Smooth muscle cell (in vitro differentiated cells): ENCODE measurements around the gene CST7. TPM values are rescaled to one million over a fixed set of nuclear protein-coding genes. Genes with fewer than 3 reads are reported as not detected.

Source experiments
- DNase-seq: peaks from one replicate; lab custom pipeline; 2025; ENCODE audit not compliant: unreplicated experiment; lab: John Stamatoyannopoulos, UW
- H2AFZ ChIP-seq: fragments of 200-600 bp; sonication (generic); 2 replicates; pipeline ENCODE4 v1.6.0; 2016; ENCODE audit warnings: antibody characterized with exemption, low read depth, mild to moderate bottlenecking
- H3F3A ChIP-seq: fragments of 200-600 bp; sonication (generic); 2 replicates; pipeline ENCODE4 v1.6.0; 2017; ENCODE audit warnings: antibody characterized with exemption, low read depth
- H3K27ac ChIP-seq: fragments of 200-600 bp; sonication (generic); 2 replicates; pipeline ENCODE4 v1.5.1; 2016; ENCODE audit warnings: low read depth, mild to moderate bottlenecking
- H3K27me3 ChIP-seq: fragments of 200-600 bp; sonication (generic); 2 replicates; pipeline ENCODE4 v1.6.1; 2016; ENCODE audit warnings: low read depth, mild to moderate bottlenecking
- H3K36me3 ChIP-seq: fragments of 200-600 bp; sonication (generic); 2 replicates; pipeline ENCODE4 v1.5.1; 2016; ENCODE audit warnings: low read depth
- H3K4me1 ChIP-seq: fragments of 200-600 bp; sonication (generic); 2 replicates; pipeline ENCODE4 v1.5.1; 2016; ENCODE audit warnings: low read depth
- H3K4me2 ChIP-seq: fragments of 200-600 bp; sonication (generic); 2 replicates; pipeline ENCODE4 v1.6.0; 2016; ENCODE audit warnings: mild to moderate bottlenecking
- H3K4me3 ChIP-seq: fragments of 200-600 bp; sonication (generic); 2 replicates; pipeline ENCODE4 v1.5.1; 2016; ENCODE audit warnings: mild to moderate bottlenecking
- H3K79me2 ChIP-seq: fragments of 200-600 bp; sonication (generic); 2 replicates; pipeline ENCODE4 v1.6.0; 2016; ENCODE audit warnings: low read depth, mild to moderate bottlenecking
- H3K9ac ChIP-seq: fragments of 200-600 bp; sonication (generic); 2 replicates; pipeline ENCODE4 v1.6.0; 2016; ENCODE audit warnings: low read depth
- H3K9me3 ChIP-seq: fragments of 200-600 bp; sonication (generic); replicated peaks from 2 replicates; pipeline ENCODE4 v1.5.1; 2016; ENCODE audit warnings: low read depth
- H4K20me1 ChIP-seq: fragments of 200-600 bp; sonication (generic); 2 replicates; pipeline ENCODE4 v1.6.0; 2016; ENCODE audit warnings: low read depth
- WGBS: methylation state at CpG from one replicate; pipeline ENCODE4 v1.1.7; 2016; ENCODE audit warnings: low lambda C conversion rate; 5-methylcytosine and 5-hydroxymethylcytosine counted together
- polyA plus RNA-seq: library from polyadenylated mRNA; unstranded; fragments of >200 nt; fragmentation: Nextera tagmentation; extraction: Ambion mirVana; gene quantifications from 2 replicates; pipeline ENCODE4 v1.2.1, GENCODE V29; 2016
- total RNA-seq: library from RNA; depleted of rRNA; stranded (reverse); fragments of >200 nt; gene quantifications from 2 replicates; pipeline ENCODE4 v1.2.3, GENCODE V29; 2014
- TF ChIP-seq, protein P1 (sequence below): fragments of 200-600 bp; sonication (generic); IDR thresholded peaks from 2 replicates; pipeline ENCODE4 v1.5.1; 2017; ENCODE audit warnings: borderline replicate concordance, mild to moderate bottlenecking, antibody characterized with exemption; ENCODE audit not compliant: insufficient read depth, poor library complexity, severe bottlenecking

The CST7 gene
- total and polyA plus RNA-seq, 2 experiments from 2014 or later = 1.8 TPM; not detected in 1

DNA sequence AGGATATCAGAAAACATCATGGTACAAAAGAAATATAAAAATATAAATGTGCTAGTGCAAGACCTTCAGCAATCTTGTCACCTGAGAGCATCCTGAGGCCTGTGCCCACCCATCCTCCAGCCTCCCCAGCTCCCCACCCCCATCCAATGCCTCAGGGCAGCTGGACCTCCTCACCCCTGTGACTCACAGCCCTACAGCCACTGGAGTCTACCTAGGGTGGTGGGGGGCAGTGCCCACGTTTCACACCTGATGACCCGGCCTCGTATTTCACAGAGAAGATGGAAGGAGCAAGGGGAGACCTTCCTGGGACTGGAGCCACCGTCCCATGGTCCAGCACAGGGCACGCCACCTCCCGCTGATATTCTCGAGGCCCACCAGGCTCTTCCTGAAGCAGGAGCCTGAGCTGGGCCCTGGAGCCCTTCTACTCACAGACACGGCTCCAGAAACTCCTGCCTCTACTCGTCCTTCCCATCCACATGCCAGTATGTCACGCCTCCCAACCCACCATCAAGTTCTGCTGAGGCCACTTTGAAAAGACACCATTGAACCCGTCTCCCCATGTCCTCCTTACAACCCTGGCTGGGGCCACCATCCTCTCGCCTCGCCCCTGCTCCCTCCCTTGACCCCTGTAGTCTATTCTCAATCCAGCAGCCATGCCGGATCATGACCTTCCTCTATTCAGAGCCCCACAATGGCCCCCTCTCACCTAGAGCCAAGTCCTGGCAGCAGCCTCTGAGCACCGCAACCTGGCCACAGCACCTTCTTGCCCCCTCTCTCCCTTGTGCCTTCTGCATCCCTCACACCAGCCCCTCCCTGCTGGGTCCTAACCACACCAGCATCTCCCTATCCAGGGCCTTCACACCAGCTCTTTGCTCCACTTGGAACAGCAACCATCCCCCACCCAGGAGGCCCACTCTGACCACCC lies 30.2 kb downstream of the CST7 start:
- Histone ChIP-seq H3K4me2 (no peak overlapping the region), H3K4me3 (no peak overlapping the region), H4K20me1 (peaks cover 8% of the 10 kb centered on the region), H3K4me1 (no peaks in the 10 kb centered on the region), H3K9me3 (no peaks in the 10 kb centered on the region), H3K79me2 (peaks cover 10% of the 10 kb centered on the region), H3K36me3 (peaks cover 17% of the 10 kb centered on the region), H2AFZ (no peak overlapping the region), H3K27ac (no peak overlapping the region), H3K9ac (no peak overlapping the region), H3K27me3 (no peaks in the 10 kb centered on the region), H3F3A (no peaks in the 10 kb centered on the region)
- TF ChIP-seq, protein P1, sequence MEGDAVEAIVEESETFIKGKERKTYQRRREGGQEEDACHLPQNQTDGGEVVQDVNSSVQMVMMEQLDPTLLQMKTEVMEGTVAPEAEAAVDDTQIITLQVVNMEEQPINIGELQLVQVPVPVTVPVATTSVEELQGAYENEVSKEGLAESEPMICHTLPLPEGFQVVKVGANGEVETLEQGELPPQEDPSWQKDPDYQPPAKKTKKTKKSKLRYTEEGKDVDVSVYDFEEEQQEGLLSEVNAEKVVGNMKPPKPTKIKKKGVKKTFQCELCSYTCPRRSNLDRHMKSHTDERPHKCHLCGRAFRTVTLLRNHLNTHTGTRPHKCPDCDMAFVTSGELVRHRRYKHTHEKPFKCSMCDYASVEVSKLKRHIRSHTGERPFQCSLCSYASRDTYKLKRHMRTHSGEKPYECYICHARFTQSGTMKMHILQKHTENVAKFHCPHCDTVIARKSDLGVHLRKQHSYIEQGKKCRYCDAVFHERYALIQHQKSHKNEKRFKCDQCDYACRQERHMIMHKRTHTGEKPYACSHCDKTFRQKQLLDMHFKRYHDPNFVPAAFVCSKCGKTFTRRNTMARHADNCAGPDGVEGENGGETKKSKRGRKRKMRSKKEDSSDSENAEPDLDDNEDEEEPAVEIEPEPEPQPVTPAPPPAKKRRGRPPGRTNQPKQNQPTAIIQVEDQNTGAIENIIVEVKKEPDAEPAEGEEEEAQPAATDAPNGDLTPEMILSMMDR = no peak
- WGBS = 98% methylated on average over 15 of the region's 15 CpGs
- DNase-seq = no peak

DNA sequence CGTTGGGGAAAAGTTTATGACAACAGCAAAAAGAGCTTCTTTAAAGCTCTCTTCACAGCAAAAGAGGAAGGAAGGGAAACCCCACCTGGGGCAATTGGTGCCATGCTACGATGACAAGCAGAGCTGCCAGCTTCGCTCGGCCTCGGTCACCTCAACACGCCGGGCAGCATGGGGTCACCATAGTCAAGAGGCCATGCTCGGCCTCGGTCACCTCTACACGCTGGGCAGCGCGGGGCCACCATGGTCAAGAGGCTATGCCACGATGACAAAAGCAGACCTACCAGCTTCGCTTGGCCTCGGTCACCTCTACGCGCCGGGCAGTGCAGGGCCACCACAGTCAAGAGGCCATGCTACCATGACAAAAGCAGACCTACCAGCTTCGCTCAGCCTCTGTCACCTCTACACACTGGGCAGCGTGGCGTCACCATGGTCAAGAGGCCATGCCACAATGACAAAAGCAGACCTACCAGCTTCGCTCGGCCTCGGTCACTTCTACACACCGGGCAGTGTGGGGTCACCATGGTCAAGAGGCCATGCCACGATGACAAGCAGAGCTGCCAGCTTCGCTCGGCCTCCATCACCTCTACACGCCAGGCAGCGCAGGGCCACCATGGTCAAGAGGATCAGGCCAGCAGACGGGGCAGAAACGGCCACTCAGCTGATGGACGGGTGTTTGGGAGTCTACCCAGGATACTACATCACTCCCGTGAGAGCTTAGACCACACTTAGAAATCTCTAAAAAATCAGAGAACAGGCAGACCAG lies 31.4 kb downstream of the CST7 start:
- peaks cover 16% of the 10 kb centered on the region for H3K36me3 ChIP-seq
- no peak overlapping the region for H3K27ac ChIP-seq
- peaks cover 7% of the 10 kb centered on the region for H3K79me2 ChIP-seq
- no peaks in the 10 kb centered on the region for H3K9me3 ChIP-seq
- H2AFZ ChIP-seq = no peak overlapping the region
- WGBS = 99% methylated on average over 34 of the region's 34 CpGs
- H4K20me1 ChIP-seq = peaks cover 20% of the 10 kb centered on the region
- no peaks in the 10 kb centered on the region for H3K27me3 ChIP-seq
- no peaks in the 10 kb centered on the region for H3K4me1 ChIP-seq
- TF ChIP-seq, protein P1 = no peak
- no peak overlapping the region for H3K9ac ChIP-seq
- no peaks in the 10 kb centered on the region for H3F3A ChIP-seq
- no peak overlapping the region for H3K4me2 ChIP-seq
- no peak overlapping the region for H3K4me3 ChIP-seq
- DNase-seq = no peak

DNA sequence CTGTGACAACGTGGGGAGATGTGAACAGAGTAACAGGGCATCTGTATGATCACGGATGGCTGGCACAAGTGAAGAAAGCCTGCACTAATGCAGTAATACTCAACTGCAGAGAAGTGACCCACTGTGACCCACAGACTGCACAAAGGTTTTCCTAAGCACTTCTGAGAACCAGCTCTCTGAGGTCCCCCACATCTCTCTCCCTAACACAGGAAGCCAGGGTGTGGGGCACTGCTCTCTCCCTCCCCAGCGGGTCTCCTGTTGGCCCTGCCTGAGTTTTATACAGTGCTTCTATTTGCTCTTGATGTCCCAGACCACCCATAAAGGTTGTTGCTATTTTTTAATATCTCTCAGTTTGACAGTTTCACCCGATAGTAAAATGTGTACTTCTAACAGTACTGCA lies 32.2 kb downstream of the CST7 start:
- Histone ChIP-seq H3K9me3 (no peaks in the 10 kb centered on the region), H2AFZ (no peak overlapping the region)

More for the DNA sequence above, 32.2 kb downstream of the CST7 start:
- WGBS = 97% methylated on average over 4 of the region's 4 CpGs
- Histone ChIP-seq H3K36me3 (peaks cover 12% of the 10 kb centered on the region), H4K20me1 (peaks cover 20% of the 10 kb centered on the region), H3F3A (no peaks in the 10 kb centered on the region), H3K4me1 (no peaks in the 10 kb centered on the region), H3K27ac (no peak overlapping the region), H3K4me2 (no peak overlapping the region), H3K4me3 (no peak overlapping the region), H3K79me2 (peaks cover 3% of the 10 kb centered on the region), H3K9ac (no peak overlapping the region), H3K27me3 (no peaks in the 10 kb centered on the region)
- DNase-seq = no peak
- TF ChIP-seq, protein P1 = no peak
